Measurements from ENCODE around the gene IL17RE.

The IL17RE gene

GRCh38 chr3:9861626-9862130 is 41.0 kb upstream of the IL17RE start:
- ChIA-PET CTCF (interaction anchor here (0.7 kb wide), 1 partner anchor 13 kb away, joined by 3 read pairs; no protein-coding TSS in a partner anchor), POLR2A (no interaction called here)
- Histone ChIP-seq H3K4me1 (ENCODE audit: control insufficient read depth, insufficient read depth, low read length) (peaks cover 7% of the 10 kb centered on the region; the same call in 1 of the 2 replicates), H3K36me3 (ENCODE audit: control insufficient read depth in 2 of 2, insufficient read depth in 1 of 2, low read length in 2 of 2) (no peaks in the 10 kb centered on the region), H3K27ac (ENCODE audit: extremely low read depth, low read depth, low read length) (no peak overlapping the region), H3K4me3 (ENCODE audit: low read depth, low read length) (no peak overlapping the region), H3K9me3 (ENCODE audit: control insufficient read depth, insufficient read depth, low read depth, low read length) (no peaks in the 10 kb centered on the region)
- TF ChIP-seq ZNF776 (tag by site-specific recombination; IDR thresholded peaks at IDR 0.05; ENCODE audit: borderline replicate concordance) (no peak), MYNN (tag by site-specific recombination; IDR thresholded peaks at IDR 0.05; ENCODE audit: borderline replicate concordance) (no peak), ZNF138 (tag by site-specific recombination; IDR thresholded peaks at IDR 0.05; ENCODE audit: borderline replicate concordance) (no peak)

GRCh38 chr3:9862391-9863057 is 40.1 kb upstream of the IL17RE start:
- no peak overlapping the region for H3K4me3 ChIP-seq (ENCODE audit: low read depth, low read length)
- no peak for TF ChIP-seq ZNF292 (tag by site-specific recombination; IDR thresholded peaks at IDR 0.05; ENCODE audit: borderline replicate concordance, low read depth)
- TF ChIP-seq KLF1 (tag by site-specific recombination; IDR thresholded peaks at IDR 0.05), result 0 out of 2 replicates have a peak, but pooled peaks have one; percentile 15
- TF ChIP-seq ZNF747 (tag by site-specific recombination; IDR thresholded peaks at IDR 0.05), result no peak
- no peak for TF ChIP-seq ZNF658 (tag by site-specific recombination; IDR thresholded peaks at IDR 0.05)
- no peak for TF ChIP-seq ZNF530 (tag by site-specific recombination; IDR thresholded peaks at IDR 0.05; ENCODE audit: low read depth)
- TF ChIP-seq ZNF621 (tag by site-specific recombination; IDR thresholded peaks at IDR 0.05), result no peak
- 0 out of 2 replicates have a peak, but pooled peaks have one; percentile 31 for TF ChIP-seq GLIS1 (tag by site-specific recombination; IDR thresholded peaks at IDR 0.05)
- TF ChIP-seq ZBTB8A (tag by site-specific recombination; IDR thresholded peaks at IDR 0.05), result peak; percentile 65
- TF ChIP-seq ZNF223 (tag by site-specific recombination; IDR thresholded peaks at IDR 0.05), result no peak
- TF ChIP-seq PBX3 (CRISPR knock-in tag; IDR thresholded peaks at IDR 0.05), result no peak
- no peak for TF ChIP-seq ZNF48 (tag by site-specific recombination; IDR thresholded peaks at IDR 0.05)
- TF ChIP-seq ZIC2 (tag by site-specific recombination; IDR thresholded peaks at IDR 0.05), result peak; percentile 36; the same call in 1 of the 2 replicates
- TF ChIP-seq ZNF248 (tag by site-specific recombination; IDR thresholded peaks at IDR 0.05), result no peak
- no peak for TF ChIP-seq KLF17 (tag by site-specific recombination; IDR thresholded peaks at IDR 0.05)
- TF ChIP-seq ZFP69B (tag by site-specific recombination; IDR thresholded peaks at IDR 0.05), result no peak
- TF ChIP-seq ZNF639 (tag by site-specific recombination; IDR thresholded peaks at IDR 0.05), result no peak
- no peak for TF ChIP-seq ZSCAN30 (tag by site-specific recombination; IDR thresholded peaks at IDR 0.05)
- TF ChIP-seq HOXD13 (CRISPR knock-in tag; IDR thresholded peaks at IDR 0.05; ENCODE audit: borderline replicate concordance), result no peak
- no peak for TF ChIP-seq FEZF1 (tag by site-specific recombination; IDR thresholded peaks at IDR 0.05)
- TF ChIP-seq ZNF426 (tag by site-specific recombination; IDR thresholded peaks at IDR 0.05), result no peak
- TF ChIP-seq ZNF324 (tag by site-specific recombination; IDR thresholded peaks at IDR 0.05), result no peak
- no peak for TF ChIP-seq PRDM1 (tag by site-specific recombination; IDR thresholded peaks at IDR 0.05)
- no peak for TF ChIP-seq ZNF2 (tag by site-specific recombination; IDR thresholded peaks at IDR 0.05)
- no peak for TF ChIP-seq KLF7 (tag by site-specific recombination; IDR thresholded peaks at IDR 0.05; ENCODE audit: borderline replicate concordance)
- no peak for TF ChIP-seq ZNF514 (tag by site-specific recombination; IDR thresholded peaks at IDR 0.05)
- TF ChIP-seq ZBTB11 (tag by site-specific recombination; conservative IDR thresholded peaks at IDR 0.05; ENCODE audit: low read depth), result no peak
- TF ChIP-seq ZNF596 (tag by site-specific recombination; IDR thresholded peaks at IDR 0.05), result no peak

More at GRCh38 chr3:9862391-9863057, 40.1 kb upstream of the IL17RE start:
- H3K9me3 ChIP-seq (ENCODE audit: control insufficient read depth, insufficient read depth, low read depth, low read length), result no peaks in the 10 kb centered on the region
- peaks cover 7% of the 10 kb centered on the region; the same call in 1 of the 2 replicates for H3K4me1 ChIP-seq (ENCODE audit: control insufficient read depth, insufficient read depth, low read length)
- no peak overlapping the region for H3K27ac ChIP-seq (ENCODE audit: extremely low read depth, low read depth, low read length)
- POLR2A ChIA-PET, result no interaction called here
- CTCF ChIA-PET, result no interaction called here
- H3K36me3 ChIP-seq (ENCODE audit: control insufficient read depth in 2 of 2, insufficient read depth in 1 of 2, low read length in 2 of 2), result no peaks in the 10 kb centered on the region
